ENCODE results near the gene DEFB129. TPM values are rescaled to one million over a fixed set of nuclear protein-coding genes. Genes with fewer than 3 reads are reported as not detected.

The DEFB129 gene
- total RNA-seq, 8 experiments from 2014 or later = not detected

- Histone ChIP-seq H3K4me3 (no peak overlapping the region), H3K27ac (no peak overlapping the region), H3K4me1 (replicated peaks in 1 of 2) (no peaks in the 10 kb centered on the region)
- no peak for ATAC-seq (replicated peaks in 6 of 8)
- 70 to 100% (median 85%) methylated on average over 1 to 4 of the region's 5 CpGs; no CpG with 5 or more reads in 5 of the 10 experiments for WGBS, 10 experiments
- in situ Hi-C loops (cut with MboI; ENCODE audit: low pct_unique_long_range_greater_than_20kb in 2 of 9, low sequenced_read_pairs in 9 of 9, unreplicated experiment in 9 of 9) = no loop called here
These were observed 51.1 kb downstream of the DEFB129 start for GRCh38 chr20:278181-278580.

- ATAC-seq (replicated peaks in 6 of 8) = peak in 1 of 8 experiments; percentile 66
- Histone ChIP-seq H3K4me3 (no peak overlapping the region), H3K4me1 (replicated peaks in 1 of 2) (no peaks in the 10 kb centered on the region), H3K27ac (no peak overlapping the region)
- 39 to 87% (median 80%) methylated on average over 3 to 6 of the region's 88 CpGs; no CpG with 5 or more reads in 7 of the 10 experiments for WGBS, 10 experiments
- in situ Hi-C loops (cut with MboI; ENCODE audit: low pct_unique_long_range_greater_than_20kb in 2 of 9, low sequenced_read_pairs in 9 of 9, unreplicated experiment in 9 of 9) = no loop called here
These were observed 51.8 kb downstream of the DEFB129 start for GRCh38 chr20:278607-279571.

Other genes starting within 250 kb of the DEFB129 start
- under 1 TPM in 2 of 8 experiments, not detected in 6; 0.23 to 0.71 TPM for gene DEFB125, start 139.6 kb upstream of the DEFB129 start, total RNA-seq
- gene DEFB126, start 84.7 kb upstream of the DEFB129 start, total RNA-seq = not detected
- gene DEFB127, start 69.8 kb upstream of the DEFB129 start, total RNA-seq = not detected
- not detected for gene DEFB128, start 37.5 kb upstream of the DEFB129 start, total RNA-seq
- gene DEFB132, start 30.5 kb downstream of the DEFB129 start, total RNA-seq = under 1 TPM in 2 of 8 experiments, not detected in 6; 0.15 to 0.52 TPM
- gene C20orf96, start 63.5 kb downstream of the DEFB129 start, total RNA-seq = 10 to 100 TPM in 2 of 8 experiments, 1 to 10 TPM in 6; 2.4 to 11.7 (median 8.0) TPM
- 10 to 100 TPM; 14.3 to 31.7 (median 20.6) TPM for gene ZCCHC3, start 70.3 kb downstream of the DEFB129 start, total RNA-seq
- 10 to 100 TPM in 7 of 8 experiments, 1 to 10 TPM in 1; 5.0 to 26.6 (median 19.0) TPM for gene SOX12, start 98.3 kb downstream of the DEFB129 start, total RNA-seq
- 10 to 100 TPM; 24.6 to 50.3 (median 31.4) TPM for gene NRSN2, start 119.9 kb downstream of the DEFB129 start, total RNA-seq
- 10 to 100 TPM; 10.2 to 78.5 (median 33.6) TPM for gene TRIB3, start 153.5 kb downstream of the DEFB129 start, total RNA-seq
- gene RBCK1, start 181.0 kb downstream of the DEFB129 start, total RNA-seq = 100 to 1,000 TPM in 1 of 8 experiments, 10 to 100 TPM in 7; 24.7 to 101 (median 45.5) TPM
- gene TBC1D20, start 235.3 kb downstream of the DEFB129 start, total RNA-seq = 10 to 100 TPM; 13.1 to 31.4 (median 20.3) TPM

Measured in motor neuron (in vitro differentiated cells).